Gastroesophageal sphincter (tissue), 3 donors: Measurements from ENCODE around the gene KCNMB3.

Source experiments
- EP300 ChIP-seq: sonication (generic); formaldehyde crosslinking; IDR thresholded peaks from one replicate; pipeline ENCODE4 v1.6.1; 2017; ENCODE audit warnings: antibody characterized with exemption, mild to moderate bottlenecking
- POLR2A ChIP-seq, 2 donors: fragments of 450-650 bp; IDR thresholded peaks; one replicate each; pipeline ENCODE4 v1.6.1; 2017; ENCODE audit warnings: antibody characterized with exemption in 2 of 2, mild to moderate bottlenecking in 2 of 2, moderate library complexity in 1 of 2
- POLR2AphosphoS5 ChIP-seq: sonication (generic); formaldehyde crosslinking; IDR thresholded peaks from one replicate; pipeline ENCODE4 v1.6.1; 2017; ENCODE audit warnings: antibody characterized with exemption
- TF ChIP-seq, protein P1 (sequence below), 4 experiments: fragments of 200-600 bp in 2 of 4; fragments of 450-650 bp in 2 of 4; sonication (generic) in 1 of 4; IDR thresholded peaks; one replicate each; pipeline ENCODE4 v1.5.1; 2017 to 2019; ENCODE audit warnings: antibody characterized with exemption in 4 of 4, mild to moderate bottlenecking in 2 of 4, moderate library complexity in 2 of 4

DNA sequence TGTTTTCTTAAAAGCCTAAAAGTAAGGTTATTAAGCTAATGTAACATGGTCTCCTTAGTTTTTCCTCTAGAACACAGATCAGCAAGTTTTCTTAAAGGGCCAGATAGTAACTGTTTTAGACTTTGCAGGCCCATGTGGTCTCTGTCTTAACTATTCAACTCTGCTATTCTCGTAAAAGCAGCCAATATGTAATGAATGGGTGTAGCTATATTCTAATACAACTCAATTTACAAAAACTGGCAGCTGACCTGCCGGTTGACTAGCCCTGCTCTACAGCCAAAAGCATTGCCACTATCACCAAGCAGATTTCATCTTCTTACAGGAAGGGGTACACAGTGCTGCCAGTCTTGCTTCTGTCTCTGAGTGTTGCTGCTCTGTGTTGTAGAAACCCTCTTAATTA is 27.4 kb downstream of the KCNMB3 start:
- TF ChIP-seq, protein P1, sequence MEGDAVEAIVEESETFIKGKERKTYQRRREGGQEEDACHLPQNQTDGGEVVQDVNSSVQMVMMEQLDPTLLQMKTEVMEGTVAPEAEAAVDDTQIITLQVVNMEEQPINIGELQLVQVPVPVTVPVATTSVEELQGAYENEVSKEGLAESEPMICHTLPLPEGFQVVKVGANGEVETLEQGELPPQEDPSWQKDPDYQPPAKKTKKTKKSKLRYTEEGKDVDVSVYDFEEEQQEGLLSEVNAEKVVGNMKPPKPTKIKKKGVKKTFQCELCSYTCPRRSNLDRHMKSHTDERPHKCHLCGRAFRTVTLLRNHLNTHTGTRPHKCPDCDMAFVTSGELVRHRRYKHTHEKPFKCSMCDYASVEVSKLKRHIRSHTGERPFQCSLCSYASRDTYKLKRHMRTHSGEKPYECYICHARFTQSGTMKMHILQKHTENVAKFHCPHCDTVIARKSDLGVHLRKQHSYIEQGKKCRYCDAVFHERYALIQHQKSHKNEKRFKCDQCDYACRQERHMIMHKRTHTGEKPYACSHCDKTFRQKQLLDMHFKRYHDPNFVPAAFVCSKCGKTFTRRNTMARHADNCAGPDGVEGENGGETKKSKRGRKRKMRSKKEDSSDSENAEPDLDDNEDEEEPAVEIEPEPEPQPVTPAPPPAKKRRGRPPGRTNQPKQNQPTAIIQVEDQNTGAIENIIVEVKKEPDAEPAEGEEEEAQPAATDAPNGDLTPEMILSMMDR (IDR thresholded peaks at IDR 0.05) = no peak
- TF ChIP-seq POLR2AphosphoS5 (no peak), EP300 (no peak), POLR2A (IDR thresholded peaks at IDR 0.05) (no peak)
